Progenitor cell of endocrine pancreas (in vitro differentiated cells): ENCODE results near the gene IGF1. TPM values are rescaled to one million over a fixed set of nuclear protein-coding genes. Genes with fewer than 3 reads are reported as not detected.

Source experiments
- DNase-seq: peaks from one replicate; pipeline ENCODE4 v3.0.0; 2021; ENCODE audit warnings: low spot score; ENCODE audit not compliant: unreplicated experiment
- H3K27ac Mint-ChIP-seq: 2 replicates; pipeline ENCODE4 v1.8.0; 2021; ENCODE audit warnings: mild to moderate bottlenecking, moderate library complexity, mixed read lengths
- H3K27me3 Mint-ChIP-seq: 2 replicates; pipeline ENCODE4 v1.8.0; 2021; ENCODE audit warnings: mixed read lengths
- H3K36me3 Mint-ChIP-seq: 2 replicates; pipeline ENCODE4 v1.8.0; 2022; ENCODE audit warnings: mixed read lengths; ENCODE audit not compliant: insufficient read depth
- H3K4me1 Mint-ChIP-seq: 2 replicates; pipeline ENCODE4 v1.8.0; 2021; ENCODE audit warnings: low read depth, mixed read lengths
- H3K4me3 Mint-ChIP-seq: 2 replicates; pipeline ENCODE4 v1.8.0; 2021; ENCODE audit warnings: low read depth, mild to moderate bottlenecking, moderate library complexity, mixed read lengths
- H3K9me3 Mint-ChIP-seq: 2 replicates; pipeline ENCODE4 v1.8.0; 2021; ENCODE audit warnings: low read depth, mixed read lengths
- CTCF ChIP-seq: fragments of 200-600 bp; sonication (generic); IDR thresholded peaks from one replicate; pipeline ENCODE4 v1.5.0; 2021; ENCODE audit warnings: antibody characterized with exemption, mild to moderate bottlenecking; ENCODE audit not compliant: unreplicated experiment
- total RNA-seq: library from RNA; stranded (reverse); gene quantifications from 2 replicates; pipeline ENCODE4 v1.2.1, GENCODE V29; 2021

IGF1 gene
- total RNA-seq, 1 donor from 2014 or later = 0.57 TPM

GRCh38 chr12:102465762-102466560 is 14.4 kb downstream of the IGF1 start:
- no peak for DNase-seq
- H3K36me3 Mint-ChIP-seq = no peaks in the 10 kb centered on the region
- no peak overlapping the region for H3K4me3 Mint-ChIP-seq
- H3K27ac Mint-ChIP-seq = no peak overlapping the region
- H3K4me1 Mint-ChIP-seq = peaks cover 5% of the 10 kb centered on the region
- no peak for TF ChIP-seq CTCF
- no peaks in the 10 kb centered on the region for H3K9me3 Mint-ChIP-seq
- H3K27me3 Mint-ChIP-seq = peaks cover 10% of the 10 kb centered on the region

- Mint-ChIP-seq H3K27me3 (peaks cover 10% of the 10 kb centered on the region), H3K9me3 (no peaks in the 10 kb centered on the region), H3K4me3 (no peak overlapping the region), H3K27ac (no peak overlapping the region), H3K4me1 (peaks cover 4% of the 10 kb centered on the region), H3K36me3 (no peaks in the 10 kb centered on the region)
- no peak for TF ChIP-seq CTCF
- no peak for DNase-seq
These were observed 16.6 kb downstream of the IGF1 start for GRCh38 chr12:102463659-102464249.

- no peak for TF ChIP-seq CTCF
- Mint-ChIP-seq H3K27me3 (peaks cover 10% of the 10 kb centered on the region), H3K4me1 (peaks cover 1% of the 10 kb centered on the region), H3K36me3 (no peaks in the 10 kb centered on the region), H3K9me3 (no peaks in the 10 kb centered on the region), H3K4me3 (no peak overlapping the region), H3K27ac (no peak overlapping the region)
- DNase-seq = no peak
These were observed 17.4 kb downstream of the IGF1 start for GRCh38 chr12:102462795-102463465.

- H3K36me3 Mint-ChIP-seq = no peaks in the 10 kb centered on the region
- H3K27ac Mint-ChIP-seq = no peak overlapping the region
- peaks cover 10% of the 10 kb centered on the region for H3K27me3 Mint-ChIP-seq
- H3K4me3 Mint-ChIP-seq = no peak overlapping the region
- H3K4me1 Mint-ChIP-seq = no peaks in the 10 kb centered on the region
- DNase-seq = no peak
- TF ChIP-seq CTCF = no peak
- H3K9me3 Mint-ChIP-seq = no peaks in the 10 kb centered on the region
These were observed 18.0 kb downstream of the IGF1 start for GRCh38 chr12:102462386-102462785.

- H3K4me3 Mint-ChIP-seq = no peak overlapping the region
These were observed 18.9 kb downstream of the IGF1 start for GRCh38 chr12:102461501-102461900.

More at GRCh38 chr12:102461501-102461900, 18.9 kb downstream of the IGF1 start:
- no peaks in the 10 kb centered on the region for H3K9me3 Mint-ChIP-seq
- H3K4me1 Mint-ChIP-seq = no peaks in the 10 kb centered on the region
- no peaks in the 10 kb centered on the region for H3K36me3 Mint-ChIP-seq
- DNase-seq = no peak
- H3K27me3 Mint-ChIP-seq = peaks cover 10% of the 10 kb centered on the region
- TF ChIP-seq CTCF = no peak
- no peak overlapping the region for H3K27ac Mint-ChIP-seq
